ENCODE data around the gene ANKIB1. TPM values are rescaled to one million over a fixed set of nuclear protein-coding genes. Genes with fewer than 3 reads are reported as not detected.

The ANKIB1 gene
- total and polyA plus RNA-seq, 9 of the 15 experiments (the other 6 are each of a cell fraction or from before 2014, with no cell fraction given) = 5.9 to 25.2 (median 16.1) TPM

GRCh38 chr7:92417913-92418312 lies 172.1 kb downstream of the ANKIB1 start (continued):
- TF ChIP-seq CEBPG (CRISPR knock-in tag; IDR thresholded peaks at IDR 0.05) = no peak
- no peak for TF ChIP-seq CEBPG (tag; conservative IDR thresholded peaks at IDR 0.05 in 1 of 2, IDR thresholded peaks at IDR 0.05 in 1 of 2)
- TF ChIP-seq FUS (optimal IDR thresholded peaks at IDR 0.05; ENCODE audit: low read depth, low read length) = no peak
- TF ChIP-seq RAD21 (CRISPR knock-in tag; conservative IDR thresholded peaks at IDR 0.05 in 1 of 2, IDR thresholded peaks at IDR 0.05 in 1 of 2) = peak in 1 of 2 experiments; percentile 61; a peak in 3 of 4 replicates
- TF ChIP-seq NBN (IDR thresholded peaks at IDR 0.05; ENCODE audit: low read depth) = no peak
- no peak for TF ChIP-seq MED1 (CRISPR knock-in tag; IDR thresholded peaks at IDR 0.05; ENCODE audit: borderline replicate concordance)
- TF ChIP-seq DIDO1 (tag; IDR thresholded peaks at IDR 0.05; ENCODE audit: low read depth) = no peak
- TF ChIP-seq EP400 (IDR thresholded peaks at IDR 0.05) = no peak
- TF ChIP-seq TCF3 (CRISPR knock-in tag; IDR thresholded peaks at IDR 0.05) = no peak
- TF ChIP-seq THRA (IDR thresholded peaks at IDR 0.05) = no peak
- no peak for TF ChIP-seq ZNF696 (CRISPR knock-in tag; conservative IDR thresholded peaks at IDR 0.05)
- TF ChIP-seq ZBTB17 (CRISPR knock-in tag; IDR thresholded peaks at IDR 0.05) = no peak
- no peak for TF ChIP-seq FOXJ2 (tag; IDR thresholded peaks at IDR 0.05)
- no peak for TF ChIP-seq BDP1 (IDR thresholded peaks at IDR 0.05; ENCODE audit: insufficient read depth, insufficient read length)
- no peak for TF ChIP-seq GABPA (tag; conservative IDR thresholded peaks at IDR 0.05; ENCODE audit: low read depth)

All from K562 (cell line).